K562 (cell line): ENCODE measurements around the gene ZNF566. TPM values are rescaled to one million over a fixed set of nuclear protein-coding genes. Genes with fewer than 3 reads are reported as not detected.

Source experiments
- CBFA2T3 ChIP-seq: fragments of 450-650 bp; IDR thresholded peaks from 2 replicates; pipeline ENCODE4 v1.6.1; 2017
- FOXA3 ChIP-seq, 2 experiments: fragments of 450-650 bp in 1 of 2; sonication (generic) in 1 of 2; formaldehyde crosslinking; IDR thresholded peaks in 1 of 2; conservative IDR thresholded peaks in 1 of 2; 2 replicates each; pipeline versions ENCODE4 v1.4.0 to v1.8.0; 2020 to 2022; ENCODE audit warnings: mild to moderate bottlenecking in 2 of 2, missing genetic modification reagents in 1 of 2
- JUND ChIP-seq, 2 experiments: IDR thresholded peaks; 2 replicates in 1 of 2; 3 replicates in 1 of 2; pipeline ENCODE4 v1.6.1; 2011; ENCODE audit warnings: borderline replicate concordance in 2 of 2, low read depth in 2 of 2, low read length in 2 of 2, improper control_type of control experiment in 1 of 2, missing biosample characterization in 1 of 2, missing genetic modification characterization in 1 of 2, missing genetic modification reagents in 1 of 2
- MED1 ChIP-seq: sonication (generic); formaldehyde crosslinking; IDR thresholded peaks from 2 replicates; pipeline ENCODE4 v1.8.1; 2023; ENCODE audit warnings: missing genetic modification reagents, borderline replicate concordance
- NR4A1 ChIP-seq, 2 experiments: fragments of 250-450 bp in 1 of 2; fragments of 450-650 bp in 1 of 2; sonication (Bioruptor Pico) in 1 of 2; IDR thresholded peaks; 2 replicates each; pipeline versions ENCODE4 v1.4.0 to v1.6.1; 2016 to 2020; ENCODE audit warnings: mild to moderate bottlenecking in 2 of 2, missing compliant biosample characterization in 1 of 2, missing genetic modification characterization in 1 of 2, moderate library complexity in 1 of 2
- PCBP1 ChIP-seq: fragments of 200-400 bp; formaldehyde crosslinking; IDR thresholded peaks from 2 replicates; pipeline ENCODE4 v1.6.1; 2018; ENCODE audit warnings: mild to moderate bottlenecking, low read depth, low read length; ENCODE audit not compliant: poor library complexity, severe bottlenecking
- ZBED1 ChIP-seq: IDR thresholded peaks from 2 replicates; pipeline ENCODE4 v1.6.1; 2014
- ZNF384 ChIP-seq: IDR thresholded peaks from 2 replicates; pipeline ENCODE4 v1.6.1; 2012; ENCODE audit warnings: low read depth, low read length, improper control_type of control experiment
- polyA plus RNA-seq, 8 experiments: library from polyadenylated mRNA; depleted of rRNA in 4 of 8; stranded (reverse) in 5 of 8; unstranded in 3 of 8; fragments of >200 nt; fragmentation: Nextera tagmentation in 2 of 8; fragmentation: Illumina TruSeq in 1 of 8; extraction: Ambion mirVana in 2 of 8; extraction: Trizol in 1 of 8; gene quantifications; 2 replicates each; pipeline versions ENCODE4 v1.2.1 to v1.2.3, GENCODE V29; 2011 to 2014; ENCODE audit warnings: inconsistent platforms in 1 of 8, missing spikeins in 1 of 8
- total RNA-seq, 7 experiments: library from RNA; depleted of rRNA in 6 of 7; stranded (reverse); fragments of >200 nt in 6 of 7; fragmentation: Illumina TruSeq in 2 of 7; extraction: Trizol in 2 of 7; gene quantifications; 2 replicates each; pipeline versions ENCODE4 v1.2.1 to v1.2.3, GENCODE V29; 2011 to 2021; ENCODE audit warnings: low replicate concordance in 1 of 7
- TF ChIP-seq, protein P1 (sequence below): fragments of 200-800 bp; sonication (Bioruptor generic); IDR thresholded peaks from 2 replicates; pipeline ENCODE4 v1.6.1; 2017; ENCODE audit warnings: missing genetic modification characterization, missing compliant biosample characterization
- TF ChIP-seq, protein P2 (sequence below): IDR thresholded peaks from 2 replicates; pipeline ENCODE4 v1.6.1; 2011; ENCODE audit not compliant: insufficient read length; ENCODE audit errors: extremely low read depth
- TF ChIP-seq, protein P3 (sequence below), 2 experiments: fragments of 450-650 bp in 1 of 2; sonication (generic) in 1 of 2; formaldehyde crosslinking in 1 of 2; IDR thresholded peaks in 1 of 2; conservative IDR thresholded peaks in 1 of 2; 2 replicates each; pipeline versions ENCODE4 v1.6.1 to v1.8.1; 2016 to 2023; ENCODE audit warnings: mild to moderate bottlenecking in 2 of 2, moderate library complexity in 2 of 2, inconsistent platforms in 1 of 2, missing genetic modification reagents in 1 of 2

Gene ZNF566
- total and polyA plus RNA-seq, 9 of the 15 experiments (the other 6 are each of a cell fraction or from before 2014, with no cell fraction given) = 5.5 to 11.4 (median 9.7) TPM

- TF ChIP-seq, protein P1, sequence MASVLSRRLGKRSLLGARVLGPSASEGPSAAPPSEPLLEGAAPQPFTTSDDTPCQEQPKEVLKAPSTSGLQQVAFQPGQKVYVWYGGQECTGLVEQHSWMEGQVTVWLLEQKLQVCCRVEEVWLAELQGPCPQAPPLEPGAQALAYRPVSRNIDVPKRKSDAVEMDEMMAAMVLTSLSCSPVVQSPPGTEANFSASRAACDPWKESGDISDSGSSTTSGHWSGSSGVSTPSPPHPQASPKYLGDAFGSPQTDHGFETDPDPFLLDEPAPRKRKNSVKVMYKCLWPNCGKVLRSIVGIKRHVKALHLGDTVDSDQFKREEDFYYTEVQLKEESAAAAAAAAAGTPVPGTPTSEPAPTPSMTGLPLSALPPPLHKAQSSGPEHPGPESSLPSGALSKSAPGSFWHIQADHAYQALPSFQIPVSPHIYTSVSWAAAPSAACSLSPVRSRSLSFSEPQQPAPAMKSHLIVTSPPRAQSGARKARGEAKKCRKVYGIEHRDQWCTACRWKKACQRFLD = no peak
- TF ChIP-seq MED1 = no peak
- no peak for TF ChIP-seq ZBED1
- no peak for TF ChIP-seq FOXA3 (CRISPR knock-in tag; conservative IDR thresholded peaks at IDR 0.05 in 1 of 2, IDR thresholded peaks at IDR 0.05 in 1 of 2)
- 0 out of 2 replicates have a peak, but pooled peaks have one; percentile 8 for TF ChIP-seq ZNF384
- TF ChIP-seq JUND (IDR thresholded peaks at IDR 0.05; ENCODE audit: borderline replicate concordance, low read depth, low read length) = peak; percentile 42; the same call in 1 of the 2 replicates
- peak; percentile 29; the same call in 1 of the 3 replicates for TF ChIP-seq JUND (tag; IDR thresholded peaks at IDR 0.05; ENCODE audit: borderline replicate concordance, low read depth, low read length)
- TF ChIP-seq, protein P2, sequence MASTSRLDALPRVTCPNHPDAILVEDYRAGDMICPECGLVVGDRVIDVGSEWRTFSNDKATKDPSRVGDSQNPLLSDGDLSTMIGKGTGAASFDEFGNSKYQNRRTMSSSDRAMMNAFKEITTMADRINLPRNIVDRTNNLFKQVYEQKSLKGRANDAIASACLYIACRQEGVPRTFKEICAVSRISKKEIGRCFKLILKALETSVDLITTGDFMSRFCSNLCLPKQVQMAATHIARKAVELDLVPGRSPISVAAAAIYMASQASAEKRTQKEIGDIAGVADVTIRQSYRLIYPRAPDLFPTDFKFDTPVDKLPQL = no peak
- TF ChIP-seq NR4A1 (CRISPR knock-in tag; IDR thresholded peaks at IDR 0.05) = no peak
- no peak for TF ChIP-seq NR4A1 (tag; IDR thresholded peaks at IDR 0.05)
- TF ChIP-seq PCBP1 = no peak
- TF ChIP-seq CBFA2T3 = peak; percentile 29; the same call in 1 of the 2 replicates
- TF ChIP-seq, protein P3, sequence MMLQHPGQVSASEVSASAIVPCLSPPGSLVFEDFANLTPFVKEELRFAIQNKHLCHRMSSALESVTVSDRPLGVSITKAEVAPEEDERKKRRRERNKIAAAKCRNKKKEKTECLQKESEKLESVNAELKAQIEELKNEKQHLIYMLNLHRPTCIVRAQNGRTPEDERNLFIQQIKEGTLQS (IDR thresholded peaks at IDR 0.05) = peak; percentile 41; the same call in 1 of the 2 replicates
- TF ChIP-seq, protein P3 (CRISPR knock-in tag; conservative IDR thresholded peaks at IDR 0.05) = no peak
These were observed 68.2 kb downstream of the ZNF566 start (continued) for GRCh38 chr19:36420961-36421748.
